H9 (cell line): ENCODE data around the gene SAMHD1. TPM values are rescaled to one million over a fixed set of nuclear protein-coding genes. Genes with fewer than 3 reads are reported as not detected.

ENCODE experiments used
- DNase-seq: peaks from one replicate; pipeline ENCODE4 v3.0.0-alpha.2; 2017
- H2AFZ ChIP-seq: one replicate; pipeline ENCODE4 v1.6.1; 2013; ENCODE audit warnings: mild to moderate bottlenecking, low read length, control low read depth, moderate library complexity
- H2AK5ac ChIP-seq: 2 replicates; pipeline ENCODE4 v1.6.1; 2013; ENCODE audit warnings: low read length, control low read depth, mixed read lengths; ENCODE audit not compliant: insufficient read length
- H2BK120ac ChIP-seq: one replicate; pipeline ENCODE4 v1.6.1; 2013; ENCODE audit warnings: low read depth, mild to moderate bottlenecking, low read length, control low read depth, inconsistent platforms; ENCODE audit not compliant: poor library complexity, severe bottlenecking
- H2BK12ac ChIP-seq: 2 replicates; pipeline ENCODE4 v1.6.1; 2013; ENCODE audit warnings: low read length, control low read depth, mixed read lengths, low read depth; ENCODE audit not compliant: insufficient read length
- H2BK15ac ChIP-seq: 2 replicates; pipeline ENCODE4 v1.6.1; 2013; ENCODE audit warnings: low read depth, low read length, control low read depth
- H2BK20ac ChIP-seq: one replicate; pipeline ENCODE4 v1.6.1; 2013; ENCODE audit warnings: low read depth, mild to moderate bottlenecking, low read length, control low read depth, inconsistent platforms; ENCODE audit not compliant: poor library complexity, severe bottlenecking
- H2BK5ac ChIP-seq: 2 replicates; pipeline ENCODE4 v1.6.1; 2013; ENCODE audit warnings: low read length, control low read depth, mixed read lengths; ENCODE audit not compliant: insufficient read length
- H3K14ac ChIP-seq: 2 replicates; pipeline ENCODE4 v1.6.1; 2013; ENCODE audit warnings: low read length, control low read depth; ENCODE audit not compliant: insufficient read depth
- H3K18ac ChIP-seq: 2 replicates; pipeline ENCODE4 v1.6.1; 2013; ENCODE audit warnings: low read depth, mild to moderate bottlenecking, mixed read lengths, low read length, control low read depth; ENCODE audit not compliant: insufficient read length
- H3K23ac ChIP-seq: 2 replicates; pipeline ENCODE4 v1.6.1; 2013; ENCODE audit warnings: low read length, control low read depth, mixed read lengths, low read depth; ENCODE audit not compliant: insufficient read length
- H3K23me2 ChIP-seq: 2 replicates; pipeline ENCODE4 v1.6.1; 2013; ENCODE audit warnings: low read depth, mild to moderate bottlenecking, mixed read lengths, low read length, control low read depth; ENCODE audit not compliant: insufficient read length, poor library complexity, severe bottlenecking
- H3K27ac ChIP-seq: 2 replicates; pipeline ENCODE4 v1.5.1; 2013; ENCODE audit warnings: low read length, control low read depth, mixed read lengths, low read depth; ENCODE audit not compliant: insufficient read length
- H3K27me3 ChIP-seq: 2 replicates; pipeline ENCODE4 v1.6.1; 2013; ENCODE audit warnings: low read length, control low read depth, inconsistent platforms; ENCODE audit not compliant: insufficient read depth
- H3K4ac ChIP-seq: 2 replicates; pipeline ENCODE4 v1.6.1; 2013; ENCODE audit warnings: low read depth, mild to moderate bottlenecking, control low read depth, inconsistent platforms, low read length, moderate library complexity
- H3K4me1 ChIP-seq: 2 replicates; pipeline ENCODE4 v1.6.1; 2013; ENCODE audit warnings: low read length, control low read depth, inconsistent platforms; ENCODE audit not compliant: insufficient read depth
- H3K4me2 ChIP-seq: 2 replicates; pipeline ENCODE4 v1.6.1; 2013; ENCODE audit warnings: low read length, control low read depth, mixed read lengths; ENCODE audit not compliant: insufficient read length, insufficient read depth
- H3K56ac ChIP-seq: 2 replicates; pipeline ENCODE4 v1.6.1; 2013; ENCODE audit warnings: low read depth, mild to moderate bottlenecking, mixed read lengths, low read length, control low read depth; ENCODE audit not compliant: insufficient read length
- H3K79me1 ChIP-seq: 2 replicates; pipeline ENCODE4 v1.6.1; 2013; ENCODE audit warnings: low read depth, mild to moderate bottlenecking, moderate library complexity, low read length, control low read depth, inconsistent platforms; ENCODE audit not compliant: insufficient read depth, poor library complexity, severe bottlenecking
- H3K79me2 ChIP-seq: 2 replicates; pipeline ENCODE4 v1.6.1; 2013; ENCODE audit warnings: low read length, control low read depth, inconsistent platforms; ENCODE audit not compliant: insufficient read depth
- H3K9ac ChIP-seq: 2 replicates; pipeline ENCODE4 v1.6.1; 2013; ENCODE audit warnings: low read length, control low read depth, mixed read lengths; ENCODE audit not compliant: insufficient read length; ENCODE audit errors: extremely low read depth
- H3K9me3 ChIP-seq: one replicate; pipeline ENCODE4 v1.6.1; 2013; ENCODE audit warnings: low read depth, low read length, inconsistent platforms; ENCODE audit not compliant: control insufficient read depth
- H3T11ph ChIP-seq: one replicate; pipeline ENCODE4 v1.6.1; 2013; ENCODE audit warnings: mild to moderate bottlenecking, low read length, control low read depth, inconsistent platforms
- H4K20me1 ChIP-seq: one replicate; pipeline ENCODE4 v1.6.1; 2013; ENCODE audit not compliant: control insufficient read depth, insufficient read length, insufficient read depth
- H4K5ac ChIP-seq: 2 replicates; pipeline ENCODE4 v1.6.1; 2013; ENCODE audit warnings: low read depth, mild to moderate bottlenecking, mixed read lengths, low read length, control low read depth; ENCODE audit not compliant: insufficient read length
- H4K8ac ChIP-seq: replicated peaks from 2 replicates; pipeline ENCODE4 v1.6.1; 2013; ENCODE audit warnings: low read length, control low read depth, mixed read lengths, low read depth; ENCODE audit not compliant: insufficient read length
- H4K91ac ChIP-seq: 2 replicates; pipeline ENCODE4 v1.6.1; 2013; ENCODE audit warnings: low read depth, mild to moderate bottlenecking, moderate library complexity, mixed read lengths, low read length, control low read depth; ENCODE audit not compliant: insufficient read length
- H3K27ac Mint-ChIP-seq, 3 experiments: 2 replicates in 2 of 3; 3 replicates in 1 of 3; pipeline ENCODE4 v1.8.0; 2020 to 2021; ENCODE audit warnings: mixed read lengths in 3 of 3, mild to moderate bottlenecking in 1 of 3, moderate library complexity in 1 of 3
- H3K27me3 Mint-ChIP-seq: 2 replicates; pipeline ENCODE4 v1.8.0; 2021; ENCODE audit warnings: low read depth, mild to moderate bottlenecking, moderate library complexity, mixed read lengths
- H3K36me3 Mint-ChIP-seq, 3 experiments: 2 replicates in 2 of 3; 3 replicates in 1 of 3; pipeline ENCODE4 v1.8.0; 2020 to 2021; ENCODE audit warnings: low read depth in 3 of 3, mixed read lengths in 3 of 3; ENCODE audit not compliant: insufficient read depth in 1 of 3
- H3K4me1 Mint-ChIP-seq, 2 experiments: 2 replicates each; pipeline ENCODE4 v1.8.0; 2020; ENCODE audit warnings: mixed read lengths in 2 of 2
- H3K4me3 Mint-ChIP-seq, 2 experiments: 2 replicates in 1 of 2; 3 replicates in 1 of 2; pipeline ENCODE4 v1.8.0; 2020 to 2021; ENCODE audit warnings: mild to moderate bottlenecking in 2 of 2, mixed read lengths in 2 of 2, moderate library complexity in 1 of 2
- H3K9me3 Mint-ChIP-seq, 2 experiments: 2 replicates in 1 of 2; 3 replicates in 1 of 2; pipeline ENCODE4 v1.8.0; 2020; ENCODE audit warnings: mild to moderate bottlenecking in 2 of 2, mixed read lengths in 2 of 2, moderate library complexity in 1 of 2
- WGBS: extraction: QIAGEN DNeasy Blood & Tissue Kit; methylation state at CpG from one replicate; pipeline ENCODE4 v1.1.7; 2013; ENCODE audit warnings: missing lambda C conversion rate, low lambda C conversion rate, mixed read lengths; ENCODE audit not compliant: insufficient read length; ENCODE audit errors: extremely low coverage; 5-methylcytosine and 5-hydroxymethylcytosine counted together
- total RNA-seq: library from RNA; stranded (reverse); gene quantifications from 2 replicates; pipeline ENCODE4 v1.2.1, GENCODE V29; 2021
- TF ChIP-seq, protein P1 (sequence below): fragments of 200-600 bp; sonication (generic); conservative IDR thresholded peaks from 3 replicates; pipeline ENCODE4 v1.8.0; 2021; ENCODE audit warnings: antibody characterized with exemption, mild to moderate bottlenecking

The SAMHD1 gene
- total RNA-seq, 1 experiment from 2014 or later = 53.1 TPM

- Histone ChIP-seq H3K27me3 (no peaks in the 10 kb centered on the region), H2AFZ (no peak overlapping the region), H2BK15ac (no peak overlapping the region), H4K20me1 (no peaks in the 10 kb centered on the region), H2BK20ac (no peak overlapping the region), H3K23me2 (peaks cover 3% of the 10 kb centered on the region), H3K4ac (no peak overlapping the region), H3K4me1 (peaks cover 2% of the 10 kb centered on the region; the same call in 1 of the 2 replicates), H2BK5ac (no peak overlapping the region), H3K27ac (no peak overlapping the region), H3T11ph (no peak overlapping the region), H4K8ac (no peak overlapping the region), H3K4me2 (no peak overlapping the region), H3K18ac (no peak overlapping the region), H4K91ac (no peak overlapping the region), H4K5ac (no peak overlapping the region), H2BK120ac (no peak overlapping the region), H2AK5ac (no peak overlapping the region), H3K14ac (no peak overlapping the region), H2BK12ac (no peak overlapping the region), H3K79me2 (no peaks in the 10 kb centered on the region), H3K9me3 (no peaks in the 10 kb centered on the region), H3K23ac (no peak overlapping the region), H3K9ac (no peak overlapping the region), H3K79me1 (no peaks in the 10 kb centered on the region), H3K56ac (no peak overlapping the region)
- Mint-ChIP-seq H3K36me3 (peaks cover 0 to 10% (median 8%) of the 10 kb centered on the region in 3 experiments; a peak in 6 of 7 replicates), H3K4me1 (peaks cover 48 to 52% of the 10 kb centered on the region in 2 experiments), H3K4me3 (peak overlapping the region in 1 of 2 experiments; percentile 33; a peak in 1 of 5 replicates), H3K9me3 (no peaks in the 10 kb centered on the region), H3K27ac (no peak overlapping the region; a peak in 1 of 7 replicates), H3K27me3 (peaks cover 18% of the 10 kb centered on the region)
- TF ChIP-seq, protein P1, sequence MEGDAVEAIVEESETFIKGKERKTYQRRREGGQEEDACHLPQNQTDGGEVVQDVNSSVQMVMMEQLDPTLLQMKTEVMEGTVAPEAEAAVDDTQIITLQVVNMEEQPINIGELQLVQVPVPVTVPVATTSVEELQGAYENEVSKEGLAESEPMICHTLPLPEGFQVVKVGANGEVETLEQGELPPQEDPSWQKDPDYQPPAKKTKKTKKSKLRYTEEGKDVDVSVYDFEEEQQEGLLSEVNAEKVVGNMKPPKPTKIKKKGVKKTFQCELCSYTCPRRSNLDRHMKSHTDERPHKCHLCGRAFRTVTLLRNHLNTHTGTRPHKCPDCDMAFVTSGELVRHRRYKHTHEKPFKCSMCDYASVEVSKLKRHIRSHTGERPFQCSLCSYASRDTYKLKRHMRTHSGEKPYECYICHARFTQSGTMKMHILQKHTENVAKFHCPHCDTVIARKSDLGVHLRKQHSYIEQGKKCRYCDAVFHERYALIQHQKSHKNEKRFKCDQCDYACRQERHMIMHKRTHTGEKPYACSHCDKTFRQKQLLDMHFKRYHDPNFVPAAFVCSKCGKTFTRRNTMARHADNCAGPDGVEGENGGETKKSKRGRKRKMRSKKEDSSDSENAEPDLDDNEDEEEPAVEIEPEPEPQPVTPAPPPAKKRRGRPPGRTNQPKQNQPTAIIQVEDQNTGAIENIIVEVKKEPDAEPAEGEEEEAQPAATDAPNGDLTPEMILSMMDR = no peak
- no CpG with 5 or more reads among the region's 5 CpGs for WGBS
- no peak for DNase-seq
These were observed 91.2 kb downstream of the SAMHD1 start for GRCh38 chr20:36860339-36860738.
